ENCODE measurements around the gene ZNF649. TPM values are rescaled to one million over a fixed set of nuclear protein-coding genes. Genes with fewer than 3 reads are reported as not detected.
"Not testable (repeated sequence)": the region's sequence is repeated elsewhere in the genome, so short reads cannot be mapped to it uniquely, and the experiment has no call there.

The ZNF649 gene
- total RNA-seq, 1 experiment from 2014 or later = 7.3 TPM

GRCh38 chr19:51916167-51916566 lies 11.3 kb upstream of the ZNF649 start:
- DNase-seq (ENCODE audit: low read depth, low spot score) = no peak
- H3K9me3 ChIP-seq (ENCODE audit: control insufficient read depth in 1 of 2, insufficient read depth in 1 of 2, low read depth in 1 of 2, low read length in 2 of 2) = peaks cover 31 to 39% of the 10 kb centered on the region in 2 experiments; a peak in 3 of 4 replicates

GRCh38 chr19:51915324-51915867 lies 10.6 kb upstream of the ZNF649 start:
- ChIA-PET CTCF (no interaction called here), RAD21 (ENCODE audit: low non-redundant PET in 1 of 2, low total read pairs in 2 of 2, uncharacterized antibody in 2 of 2, unreplicated experiment in 2 of 2) (no interaction called here), POLR2A (no interaction called here)
- Histone ChIP-seq H3K9me2 (ENCODE audit: insufficient read depth) (no peaks in the 10 kb centered on the region), H3K27me3 (ENCODE audit: insufficient read depth, low read length) (no peaks in the 10 kb centered on the region), H3K4me2 (ENCODE audit: low read length) (no peak overlapping the region), H3K4me3 (replicated peaks in 1 of 2; ENCODE audit: low read depth in 1 of 2, low read length in 2 of 2) (no peak overlapping the region), H2AFZ (ENCODE audit: low read depth, low read length, poor library complexity, severe bottlenecking) (no peak overlapping the region), H3K9me3 (ENCODE audit: control insufficient read depth in 1 of 2, insufficient read depth in 1 of 2, low read depth in 1 of 2, low read length in 2 of 2) (peaks cover 30 to 35% of the 10 kb centered on the region in 2 experiments; a peak in 3 of 4 replicates), H3K9ac (ENCODE audit: low read length) (no peak overlapping the region), H4K20me1 (ENCODE audit: insufficient read depth) (no peaks in the 10 kb centered on the region), H3K79me2 (ENCODE audit: insufficient read depth, low read length) (no peaks in the 10 kb centered on the region), H3K36me3 (ENCODE audit: control insufficient read depth in 1 of 2, insufficient read depth in 2 of 2, low read length in 2 of 2) (no peaks in the 10 kb centered on the region), H3K4me1 (ENCODE audit: control insufficient read depth in 1 of 2, insufficient read depth in 2 of 2, low read length in 2 of 2) (no peaks in the 10 kb centered on the region), H3K27ac (ENCODE audit: low read depth, low read length) (no peak overlapping the region)
- TF ChIP-seq ZNF274 (IDR thresholded peaks at IDR 0.05; ENCODE audit: low read depth, low read length) = peak; percentile 93
- no peak for TF ChIP-seq JUND (IDR thresholded peaks at IDR 0.05)
- ATAC-seq (no peak), DNase-seq (ENCODE audit: low read depth, low spot score) (no peak)
- no TSS peak for BruUV-seq (replicated peaks)
- intact Hi-C loops (cut with micrococcal nuclease) = no loop called here

More at GRCh38 chr19:51916167-51916566, 11.3 kb upstream of the ZNF649 start:
- H4K20me1 ChIP-seq (ENCODE audit: insufficient read depth) = no peaks in the 10 kb centered on the region
- no peaks in the 10 kb centered on the region for H3K79me2 ChIP-seq (ENCODE audit: insufficient read depth, low read length)
- TF ChIP-seq EZH2 (IDR thresholded peaks at IDR 0.05) (no peak), POLR2A (IDR thresholded peaks at IDR 0.05; ENCODE audit: borderline replicate concordance, extremely low read depth, insufficient read depth, insufficient read length) (no peak), YY1 (IDR thresholded peaks at IDR 0.05; ENCODE audit: extremely low read depth, insufficient replicate concordance, low read depth, low read length) (no peak)
- intact Hi-C loops (cut with micrococcal nuclease) = no loop called here
- ChIA-PET RAD21 (ENCODE audit: low non-redundant PET in 1 of 2, low total read pairs in 2 of 2, uncharacterized antibody in 2 of 2, unreplicated experiment in 2 of 2) (no interaction called here), POLR2A (no interaction called here), CTCF (no interaction called here)
- H2AFZ ChIP-seq (ENCODE audit: low read depth, low read length, poor library complexity, severe bottlenecking) = no peak overlapping the region
- H3K4me1 ChIP-seq (ENCODE audit: control insufficient read depth in 1 of 2, insufficient read depth in 2 of 2, low read length in 2 of 2) = no peaks in the 10 kb centered on the region
- no peak overlapping the region for H3K9ac ChIP-seq (ENCODE audit: low read length)
- BruUV-seq (replicated peaks) = no TSS peak
- H3K27ac ChIP-seq (ENCODE audit: low read depth, low read length) = no peak overlapping the region
- ATAC-seq = no peak
- H3K9me2 ChIP-seq (ENCODE audit: insufficient read depth) = no peaks in the 10 kb centered on the region
- no peaks in the 10 kb centered on the region for H3K36me3 ChIP-seq (ENCODE audit: control insufficient read depth in 1 of 2, insufficient read depth in 2 of 2, low read length in 2 of 2)
- H3K4me3 ChIP-seq (replicated peaks in 1 of 2; ENCODE audit: low read depth in 1 of 2, low read length in 2 of 2) = no peak overlapping the region
- H3K27me3 ChIP-seq (ENCODE audit: insufficient read depth, low read length) = no peaks in the 10 kb centered on the region
- H3K4me2 ChIP-seq (ENCODE audit: low read length) = no peak overlapping the region

- H3K9ac ChIP-seq (ENCODE audit: low read length); H3K9me2 ChIP-seq (ENCODE audit: insufficient read depth); H3K4me3 ChIP-seq (replicated peaks in 1 of 2; ENCODE audit: low read depth in 1 of 2, low read length in 2 of 2); H3K9me3 ChIP-seq (ENCODE audit: control insufficient read depth in 1 of 2, insufficient read depth in 1 of 2, low read depth in 1 of 2, low read length in 2 of 2); POLR2A ChIA-PET; H3K27me3 ChIP-seq (ENCODE audit: insufficient read depth, low read length); RAD21 ChIA-PET (ENCODE audit: low non-redundant PET in 1 of 2, low total read pairs in 2 of 2, uncharacterized antibody in 2 of 2, unreplicated experiment in 2 of 2); H3K4me1 ChIP-seq (ENCODE audit: control insufficient read depth in 1 of 2, insufficient read depth in 2 of 2, low read length in 2 of 2); H4K20me1 ChIP-seq (ENCODE audit: insufficient read depth); H3K27ac ChIP-seq (ENCODE audit: low read depth, low read length); CTCF ChIA-PET; ATAC-seq; H3K4me2 ChIP-seq (ENCODE audit: low read length); BruUV-seq (replicated peaks); DNase-seq (ENCODE audit: low read depth, low spot score); H3K36me3 ChIP-seq (ENCODE audit: control insufficient read depth in 1 of 2, insufficient read depth in 2 of 2, low read length in 2 of 2); H2AFZ ChIP-seq (ENCODE audit: low read depth, low read length, poor library complexity, severe bottlenecking); intact Hi-C loops (cut with micrococcal nuclease): not testable (repeated sequence)
- H3K79me2 ChIP-seq (ENCODE audit: insufficient read depth, low read length) = peaks cover 19% of the 10 kb centered on the region
Observed at GRCh38 chr19:51907981-51908380, 3.2 kb upstream of the ZNF649 start.

GRCh38 chr19:51906108-51906507 lies 1.3 kb upstream of the ZNF649 start:
- BruUV-seq (replicated peaks); H3K9ac ChIP-seq (ENCODE audit: low read length); H3K27ac ChIP-seq (ENCODE audit: low read depth, low read length); DNase-seq (ENCODE audit: low read depth, low spot score); intact Hi-C loops (cut with micrococcal nuclease); H3K4me2 ChIP-seq (ENCODE audit: low read length); CTCF ChIA-PET; H4K20me1 ChIP-seq (ENCODE audit: insufficient read depth); RAD21 ChIA-PET (ENCODE audit: low non-redundant PET in 1 of 2, low total read pairs in 2 of 2, uncharacterized antibody in 2 of 2, unreplicated experiment in 2 of 2); ATAC-seq; H3K9me3 ChIP-seq (ENCODE audit: control insufficient read depth in 1 of 2, insufficient read depth in 1 of 2, low read depth in 1 of 2, low read length in 2 of 2); H3K36me3 ChIP-seq (ENCODE audit: control insufficient read depth in 1 of 2, insufficient read depth in 2 of 2, low read length in 2 of 2); H3K4me3 ChIP-seq (replicated peaks in 1 of 2; ENCODE audit: low read depth in 1 of 2, low read length in 2 of 2); H3K27me3 ChIP-seq (ENCODE audit: insufficient read depth, low read length); POLR2A ChIA-PET; H2AFZ ChIP-seq (ENCODE audit: low read depth, low read length, poor library complexity, severe bottlenecking); H3K9me2 ChIP-seq (ENCODE audit: insufficient read depth); H3K4me1 ChIP-seq (ENCODE audit: control insufficient read depth in 1 of 2, insufficient read depth in 2 of 2, low read length in 2 of 2): not testable (repeated sequence)
- peaks cover 34% of the 10 kb centered on the region for H3K79me2 ChIP-seq (ENCODE audit: insufficient read depth, low read length)

Data from HCT116 (cell line).